ENCODE results near the gene RABEPK.

GRCh38 chr9:125160750-125161149 lies 39.6 kb upstream of the RABEPK start:
- no peak for TF ChIP-seq CTCF (IDR thresholded peaks at IDR 0.05 in 4 of 5, conservative IDR thresholded peaks at IDR 0.05 in 1 of 5)
- no peak for TF ChIP-seq POLR2A (IDR thresholded peaks at IDR 0.05)

Data from gastrocnemius medialis (tissue), 4 donors.